Epidermal melanocyte (primary cell): ENCODE data around the gene PSPN.
A peak's percentile ranks its signal among the peaks of the same experiment; 100 is the strongest.
"Not testable (repeated sequence)": the region's sequence is repeated elsewhere in the genome, so short reads cannot be mapped to it uniquely, and the experiment has no call there.

Experiments used
- DNase-seq: peaks from one replicate; pipeline ENCODE4 v3.0.0; 2011; ENCODE audit warnings: low spot score; ENCODE audit not compliant: insufficient read length

PSPN gene

DNA sequence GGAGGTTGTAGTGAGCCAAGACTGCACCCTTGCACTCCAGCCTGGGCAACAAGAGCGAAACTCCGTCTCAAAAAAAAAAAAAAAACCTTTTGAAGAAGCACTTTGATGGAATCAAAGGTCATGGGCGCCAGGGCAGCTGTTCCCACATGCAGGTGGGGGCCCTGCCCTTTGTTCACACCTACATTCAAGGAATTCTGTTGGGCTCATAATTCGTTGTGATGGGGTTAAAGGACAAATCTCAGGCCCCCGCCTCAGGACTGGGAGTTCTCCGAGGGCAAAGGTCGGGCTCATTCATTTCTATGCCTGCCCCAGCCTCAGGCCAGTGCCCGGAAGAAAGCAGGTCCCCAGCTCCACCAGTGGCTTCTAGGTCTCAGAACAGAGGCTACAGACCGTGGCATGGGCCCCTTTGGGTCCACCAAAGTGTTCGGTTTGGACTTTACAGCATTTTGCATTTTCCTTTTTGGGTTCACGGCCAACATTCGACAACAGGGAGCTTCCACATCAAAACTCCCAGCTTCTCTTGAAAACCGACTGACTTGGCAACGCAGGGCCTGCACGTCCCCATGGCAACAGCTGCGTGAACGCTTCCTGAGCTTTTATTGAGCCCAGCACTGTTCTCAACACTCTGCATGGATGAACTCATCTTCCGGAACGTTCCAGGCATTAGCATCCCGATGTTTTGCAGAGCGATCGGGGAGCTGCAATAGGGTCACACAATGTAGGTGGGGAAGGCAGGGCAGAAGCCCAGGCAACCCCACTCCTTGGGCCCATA lies 27.3 kb upstream of the PSPN start:
- no peak for DNase-seq

DNA sequence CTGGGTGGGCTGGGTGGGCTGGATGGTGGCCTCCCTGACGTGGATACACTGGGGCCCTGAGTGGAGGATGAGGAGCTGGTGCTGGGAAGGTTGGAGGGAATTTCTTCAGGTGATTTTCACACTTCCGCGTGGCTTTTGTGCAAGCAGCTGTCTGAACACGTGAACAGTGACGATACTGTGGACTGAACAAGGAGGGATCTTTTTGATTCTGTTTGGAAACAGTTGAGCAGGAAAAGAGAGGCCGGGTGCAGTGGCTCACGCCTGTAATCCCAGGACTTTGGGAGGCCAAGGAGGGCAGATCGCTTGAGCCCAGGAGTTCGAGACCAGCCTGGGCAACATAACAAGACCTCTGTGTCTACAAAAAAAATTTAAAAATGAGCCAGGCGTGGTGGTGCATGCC lies 26.3 kb upstream of the PSPN start:
- DNase-seq, result no peak

DNA sequence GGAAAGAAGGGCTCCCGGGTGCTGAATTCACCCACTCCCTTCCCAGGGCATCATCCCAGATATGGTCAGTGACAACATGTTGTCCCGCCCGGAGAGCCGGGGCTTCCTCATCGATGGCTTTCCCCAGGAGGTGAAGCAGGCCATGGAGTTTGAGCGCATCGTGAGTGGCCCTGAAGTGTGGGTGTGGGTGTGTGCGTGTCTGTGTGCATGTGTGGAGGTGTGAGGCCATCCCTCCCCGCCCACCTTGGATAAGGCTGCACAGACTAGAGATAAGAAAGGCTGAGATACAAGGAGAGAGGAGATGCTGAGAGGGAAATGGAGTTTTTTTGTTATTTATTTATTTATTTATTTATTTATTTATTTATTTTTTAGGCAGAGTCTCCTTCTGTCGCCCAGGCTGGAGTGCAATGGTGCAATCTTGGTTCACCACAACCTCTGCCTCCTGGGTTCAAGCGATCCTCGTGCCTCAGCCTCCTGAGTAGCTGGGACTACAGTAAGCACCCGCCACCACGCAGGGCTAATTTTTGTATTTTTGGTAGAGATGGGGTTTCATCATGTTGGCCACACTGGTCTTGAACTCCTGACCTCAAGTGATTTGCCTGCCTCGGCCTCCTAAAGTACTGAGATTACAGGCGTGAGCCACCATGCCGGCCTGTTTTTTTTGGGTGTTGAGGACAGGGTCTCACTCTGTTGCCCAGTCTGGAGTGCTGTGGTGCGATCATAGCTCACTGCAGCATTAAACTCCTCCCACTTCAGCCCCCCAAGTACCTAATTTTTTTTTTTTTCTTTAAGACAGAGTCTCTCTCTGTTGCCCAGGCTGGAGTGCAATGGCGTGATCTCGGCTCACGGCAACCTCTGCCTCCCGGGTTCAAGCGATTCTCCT lies 24.6 kb upstream of the PSPN start:
- DNase-seq, result not testable (repeated sequence)

DNA sequence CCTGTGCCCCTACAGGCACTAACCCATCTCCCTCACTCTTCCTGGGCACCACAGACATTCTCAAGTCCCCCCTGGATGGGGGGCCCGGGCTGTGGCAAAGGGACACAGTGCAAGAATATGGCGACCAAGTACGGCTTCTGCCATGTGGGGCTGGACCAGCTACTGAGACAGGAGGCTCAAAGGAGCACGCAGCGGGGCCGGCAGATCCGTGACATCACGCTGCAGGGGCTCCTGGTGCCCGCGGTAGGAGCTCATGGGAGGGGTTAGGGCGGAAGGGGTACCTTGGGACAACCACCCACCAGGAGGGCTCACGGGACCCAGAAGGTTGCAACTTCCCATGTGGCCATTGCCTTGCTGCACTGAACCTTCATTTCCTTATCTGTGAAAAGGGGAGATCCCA lies 20.6 kb upstream of the PSPN start:
- no peak for DNase-seq

DNA sequence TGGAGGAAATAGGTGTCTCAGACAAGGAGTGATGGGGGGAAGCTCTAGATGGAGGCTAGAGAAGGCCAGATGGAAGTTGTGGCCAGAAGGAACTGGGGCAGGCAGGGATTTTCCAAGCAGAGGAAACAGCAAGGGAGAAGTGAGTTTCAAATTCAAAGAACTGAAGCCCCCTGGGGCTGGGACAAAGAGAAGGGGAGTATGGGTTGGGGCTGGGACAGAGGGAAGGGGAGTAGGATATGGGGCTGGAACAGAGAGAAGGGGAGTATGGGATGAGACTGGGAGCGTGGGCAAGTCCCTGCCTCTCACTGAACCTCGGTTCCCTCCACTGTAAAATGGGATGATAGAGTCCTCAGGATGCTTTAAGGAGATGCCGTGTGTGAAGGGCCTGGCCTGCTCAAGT lies 19.1 kb upstream of the PSPN start:
- no peak for DNase-seq

DNA sequence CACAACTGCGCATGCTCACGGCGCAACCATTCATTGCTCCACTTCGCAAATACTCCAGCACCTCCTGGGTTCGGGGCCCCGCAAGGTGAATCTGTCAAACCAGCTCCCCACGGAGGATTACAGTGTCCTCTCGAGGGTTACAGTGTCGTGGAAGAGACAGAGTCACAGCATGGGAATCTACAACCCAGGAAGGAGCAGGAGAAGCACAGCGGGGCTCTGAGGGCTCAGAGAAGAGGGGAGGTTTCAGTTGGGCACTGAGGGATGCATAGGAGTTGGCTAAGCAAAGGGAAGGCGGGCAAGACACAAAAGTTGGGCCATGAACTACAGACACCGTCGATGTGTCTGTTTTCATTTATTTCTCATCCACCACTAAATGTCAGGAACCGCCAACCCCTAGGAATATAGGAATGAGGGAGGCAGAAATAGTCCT lies 18.3 kb upstream of the PSPN start:
- no peak for DNase-seq

DNA sequence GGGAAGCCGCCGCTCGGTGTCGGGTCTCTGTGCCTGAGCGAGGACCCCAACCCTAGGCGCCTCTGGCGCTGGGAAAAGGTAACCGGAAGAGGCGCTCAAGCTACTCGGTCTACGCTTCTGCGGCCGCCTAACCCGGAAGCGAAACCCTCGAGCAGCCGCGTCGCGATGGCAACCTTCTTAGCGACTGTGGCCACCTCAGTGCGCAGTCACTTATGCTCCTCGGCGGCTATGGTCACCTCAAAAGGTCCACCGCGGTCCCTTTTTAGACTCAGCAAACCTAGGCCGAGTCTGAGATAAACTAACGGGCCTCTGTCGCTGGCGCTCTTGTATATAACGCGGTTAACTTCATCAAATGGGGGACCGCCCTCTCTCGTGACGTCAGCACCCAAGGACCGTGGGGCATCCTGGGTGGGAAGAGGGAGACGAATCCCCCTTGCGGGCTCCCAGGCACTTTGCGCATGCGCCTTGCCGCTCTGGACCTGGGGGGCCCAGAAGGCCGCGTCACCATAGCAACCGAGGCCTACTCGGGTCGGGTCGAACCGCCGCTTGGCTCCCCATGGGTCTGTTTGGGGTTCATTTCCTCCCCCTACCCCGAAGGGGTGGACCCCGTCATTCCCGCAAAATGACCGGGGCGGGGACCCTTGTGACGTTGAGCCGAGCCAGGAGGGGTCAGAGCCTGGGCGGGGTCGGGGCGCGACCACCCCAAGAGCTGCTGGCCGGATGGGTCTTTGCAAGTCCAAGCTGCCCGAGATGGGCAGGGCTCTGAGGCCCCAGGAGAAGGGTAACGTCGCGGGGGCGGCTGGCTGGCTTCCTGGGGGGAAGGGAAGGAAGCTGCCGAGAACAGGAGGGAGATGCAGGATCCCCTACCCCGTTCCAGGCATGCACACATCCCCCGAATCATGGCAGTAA lies 17.6 kb upstream of the PSPN start, which contains the start of gene GTF2F1:
Gene GTF2F1 (minus strand): TSS at position 91 of the 909 bp plus-strand sequence. CDS start 169 bp downstream, outside the sequence.
- DNase-seq, result peak; percentile 96

DNA sequence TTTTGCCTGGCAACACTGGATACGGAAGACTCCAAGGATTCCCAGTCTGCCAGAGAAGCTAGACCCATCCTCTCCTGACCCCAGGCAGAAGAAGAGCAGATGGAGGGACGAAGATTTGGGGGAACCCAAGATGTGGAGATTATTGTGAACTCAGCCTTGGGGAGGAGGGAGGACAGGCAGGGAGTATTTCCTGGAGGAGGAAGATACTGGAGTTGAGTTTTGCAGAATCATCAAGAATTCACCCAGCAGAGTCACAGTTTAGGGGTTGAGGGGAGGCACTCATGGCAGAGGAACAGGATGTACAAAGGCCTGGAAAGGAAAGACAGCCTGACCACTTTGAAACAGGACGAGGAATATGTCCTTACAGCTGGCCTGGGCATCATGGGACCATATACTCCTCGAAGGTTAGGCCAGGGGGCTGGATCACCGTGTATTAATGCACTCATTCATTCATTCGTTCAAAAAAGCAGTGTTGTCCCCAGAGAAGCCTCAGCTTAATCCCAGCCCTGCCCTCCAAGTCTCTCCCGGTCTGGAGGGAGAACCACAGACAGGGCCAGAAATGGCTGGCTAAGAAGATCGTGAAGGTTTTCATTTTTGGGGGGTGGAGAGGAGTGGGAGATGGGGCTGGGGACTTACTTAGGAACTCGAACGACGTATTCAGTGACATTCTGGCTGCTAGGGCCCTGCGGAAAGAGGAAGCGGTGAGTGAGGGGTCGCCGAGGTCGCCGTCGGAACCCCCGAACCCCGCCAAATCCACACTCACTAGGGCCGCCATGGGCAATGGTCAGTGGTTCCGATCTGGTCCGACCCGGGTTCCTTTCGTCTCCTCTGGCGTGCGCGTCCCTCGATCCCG lies 16.7 kb upstream of the PSPN start:
- DNase-seq, result no peak

DNA sequence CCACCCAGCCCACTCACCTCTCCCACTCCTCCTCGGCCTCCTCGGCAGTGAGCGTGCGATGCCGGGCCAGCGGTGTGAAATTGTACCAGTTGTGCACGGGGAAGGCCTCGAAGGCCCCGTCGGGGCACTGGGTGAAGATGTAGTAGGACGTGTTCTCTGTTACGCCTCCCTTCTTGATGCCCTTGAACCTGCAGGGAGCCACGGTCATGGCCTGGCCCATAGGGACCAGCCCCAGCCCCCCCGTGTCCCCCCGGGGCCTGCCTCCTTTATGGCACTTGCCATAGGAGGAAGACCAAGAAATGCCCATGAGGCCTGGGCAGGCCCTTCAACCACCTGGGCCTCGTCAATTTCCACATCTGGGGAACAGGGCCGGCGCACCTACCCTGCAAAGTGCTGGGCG lies 11.6 kb upstream of the PSPN start:
- no peak for DNase-seq

DNA sequence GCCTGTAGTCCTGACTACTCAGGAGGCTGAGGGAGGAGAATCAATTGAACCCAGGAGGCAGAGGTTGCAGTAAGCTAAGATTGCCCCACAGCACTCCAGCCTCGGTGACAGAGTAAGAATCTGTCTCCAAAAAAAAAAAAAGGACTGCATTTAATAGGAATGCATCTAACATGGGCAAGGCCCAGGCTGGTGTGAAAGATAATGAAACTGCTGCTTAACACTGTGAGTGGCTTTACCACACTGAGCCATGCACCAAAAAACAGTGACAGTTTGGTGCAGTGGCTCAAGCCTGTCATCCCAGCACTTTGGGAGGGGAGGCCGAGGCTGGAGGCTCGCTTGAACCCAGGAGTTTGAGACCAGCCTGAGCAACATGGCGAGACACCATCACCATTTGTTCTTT lies 8.6 kb upstream of the PSPN start:
- no peak for DNase-seq

DNA sequence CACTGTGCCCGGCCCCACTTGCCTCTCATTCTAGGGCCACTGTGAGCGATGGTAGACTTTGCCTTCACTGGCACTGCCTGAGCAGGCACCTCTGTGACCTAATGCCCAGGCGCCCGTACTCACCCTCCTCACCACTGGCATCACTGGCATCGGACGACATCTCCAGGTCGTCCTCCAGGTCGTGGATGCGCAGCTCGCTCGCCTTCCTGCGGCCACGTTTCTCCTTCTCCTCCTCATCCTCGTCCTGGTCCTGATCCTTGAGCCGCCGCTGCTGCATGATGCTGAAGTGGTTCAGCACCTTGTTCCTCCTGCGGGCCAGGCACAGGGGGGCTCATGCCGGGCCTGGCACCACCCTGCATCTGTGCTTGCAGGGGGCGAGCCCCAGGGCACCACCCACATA lies 7.5 kb upstream of the PSPN start:
- DNase-seq, result no peak

DNA sequence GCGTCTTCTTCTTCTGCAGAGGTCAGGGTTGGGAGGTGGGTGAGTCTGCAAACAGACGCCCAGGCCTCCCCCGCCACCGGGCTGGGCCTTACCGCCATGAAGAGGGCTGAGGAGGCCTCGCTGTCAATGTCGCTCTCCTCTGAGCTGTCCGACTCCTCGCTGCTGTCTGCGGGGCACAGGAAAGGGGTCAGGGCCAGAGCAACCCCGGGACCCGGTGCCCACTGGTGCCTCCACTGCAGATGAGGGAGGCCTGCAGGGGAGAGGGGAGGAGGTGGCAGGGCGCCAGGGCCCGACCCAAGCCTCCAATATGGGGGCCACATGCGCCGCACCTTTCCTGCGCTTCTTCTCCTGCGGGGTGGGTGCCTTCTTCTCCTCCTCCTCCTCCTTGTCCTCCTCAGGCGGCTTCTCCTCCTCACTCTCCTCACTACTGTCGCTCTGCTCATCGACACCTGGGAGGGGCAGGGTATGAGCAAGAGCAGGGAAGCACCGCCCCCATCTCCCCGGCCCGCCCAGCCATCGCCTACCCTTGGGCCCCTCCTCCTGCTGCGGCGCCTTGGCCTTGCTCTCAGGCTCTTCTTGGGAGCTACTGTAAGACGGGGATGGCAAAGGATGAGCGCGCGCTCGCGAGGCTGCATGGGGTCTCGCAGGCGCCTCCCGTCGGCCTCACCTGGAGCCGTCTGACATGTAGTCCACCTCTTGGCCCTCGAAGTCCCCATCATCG lies 5.5 kb upstream of the PSPN start:
- DNase-seq, result no peak

DNA sequence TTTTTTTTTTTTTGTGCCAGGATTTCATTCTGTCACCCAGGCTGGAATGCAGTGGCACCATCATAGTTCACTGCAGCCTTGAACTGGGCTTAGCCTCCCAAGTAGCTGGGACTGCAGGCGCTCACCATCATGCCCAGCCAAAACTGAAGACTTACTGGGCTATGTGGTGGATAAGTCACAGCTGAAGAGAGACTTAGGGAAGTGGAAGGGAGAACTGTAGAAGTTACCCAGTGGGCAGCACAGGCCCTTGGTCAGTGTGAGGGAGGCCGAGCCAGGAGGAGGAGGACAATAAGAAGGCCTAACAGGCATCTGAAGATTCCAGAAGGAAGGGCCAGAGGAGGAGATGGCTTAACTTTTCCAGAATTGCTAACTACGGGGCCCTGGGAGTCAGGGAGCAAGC lies 4.0 kb upstream of the PSPN start:
- DNase-seq, result no peak

DNA sequence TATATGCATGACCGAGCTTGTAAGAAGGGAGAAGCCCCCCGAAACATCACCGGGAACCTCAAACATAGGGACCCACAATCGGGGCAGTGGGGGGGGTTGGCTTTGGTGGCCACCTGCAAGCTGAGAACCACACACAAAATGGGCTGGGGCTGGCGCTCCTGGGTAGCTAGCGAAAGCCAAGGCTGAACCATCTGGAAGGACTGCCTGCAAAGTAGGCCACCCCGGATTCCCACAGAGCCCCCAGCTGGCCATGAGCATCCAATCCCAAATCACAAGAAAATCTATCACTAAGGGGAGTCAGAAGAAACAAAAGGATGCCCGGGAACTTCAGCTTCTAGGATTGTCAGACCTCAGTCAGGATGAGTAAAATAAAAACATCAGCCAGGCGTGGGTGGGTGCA lies 2.8 kb upstream of the PSPN start:
- no peak for DNase-seq

DNA sequence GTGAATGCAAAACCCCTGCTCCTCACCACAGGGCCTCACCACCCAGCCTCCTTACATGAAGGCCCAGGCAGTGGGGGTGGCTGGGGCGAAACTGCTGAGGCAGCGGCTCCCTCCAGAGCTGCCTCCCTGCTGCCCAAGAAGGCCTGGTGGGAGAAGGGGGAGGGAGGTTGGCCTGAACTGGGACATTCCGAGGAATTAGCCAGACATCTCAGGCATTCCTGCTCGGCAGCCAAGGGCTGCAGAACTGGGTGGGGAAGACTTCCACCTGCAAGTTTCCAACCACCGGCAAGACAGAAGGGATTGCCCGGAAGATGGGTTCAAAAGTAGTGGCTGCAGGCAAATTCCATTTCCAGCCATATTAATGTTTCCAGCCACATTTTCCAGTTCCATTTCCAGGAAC lies 2.3 kb upstream of the PSPN start:
- no peak for DNase-seq

DNA sequence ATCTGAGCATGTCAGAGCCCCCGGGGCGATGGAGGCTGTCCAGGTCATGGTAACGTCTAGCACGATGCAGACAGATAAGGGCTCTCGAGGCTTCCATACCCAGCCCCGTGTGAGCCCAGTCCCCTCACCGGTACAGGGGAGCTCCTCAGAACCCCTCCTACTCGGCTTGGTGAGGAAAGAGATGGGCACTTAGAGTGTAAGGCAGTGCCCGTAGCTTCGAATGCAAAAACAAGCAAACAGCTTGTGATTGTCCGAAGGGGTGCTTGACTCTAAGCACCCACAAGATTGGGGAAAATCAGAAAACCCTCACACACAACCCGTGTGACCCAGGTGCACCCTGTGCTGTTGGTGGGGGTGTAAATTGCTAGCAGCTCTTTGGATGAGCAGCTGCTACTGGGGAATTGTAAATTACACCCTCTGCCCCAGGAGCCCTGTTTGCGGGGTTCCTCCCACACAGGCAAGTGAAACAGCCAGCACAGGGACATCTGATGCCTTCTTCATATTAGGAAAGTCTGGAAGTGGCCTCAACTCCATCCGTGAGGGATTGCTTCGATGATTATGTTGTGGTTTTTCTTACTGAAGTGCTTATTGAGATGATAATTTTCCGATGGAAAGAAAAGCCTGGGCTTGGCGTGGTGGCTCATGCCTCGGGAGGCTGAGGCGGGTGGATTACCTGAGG lies 918 bp upstream of the PSPN start:
- DNase-seq, result no peak

DNA sequence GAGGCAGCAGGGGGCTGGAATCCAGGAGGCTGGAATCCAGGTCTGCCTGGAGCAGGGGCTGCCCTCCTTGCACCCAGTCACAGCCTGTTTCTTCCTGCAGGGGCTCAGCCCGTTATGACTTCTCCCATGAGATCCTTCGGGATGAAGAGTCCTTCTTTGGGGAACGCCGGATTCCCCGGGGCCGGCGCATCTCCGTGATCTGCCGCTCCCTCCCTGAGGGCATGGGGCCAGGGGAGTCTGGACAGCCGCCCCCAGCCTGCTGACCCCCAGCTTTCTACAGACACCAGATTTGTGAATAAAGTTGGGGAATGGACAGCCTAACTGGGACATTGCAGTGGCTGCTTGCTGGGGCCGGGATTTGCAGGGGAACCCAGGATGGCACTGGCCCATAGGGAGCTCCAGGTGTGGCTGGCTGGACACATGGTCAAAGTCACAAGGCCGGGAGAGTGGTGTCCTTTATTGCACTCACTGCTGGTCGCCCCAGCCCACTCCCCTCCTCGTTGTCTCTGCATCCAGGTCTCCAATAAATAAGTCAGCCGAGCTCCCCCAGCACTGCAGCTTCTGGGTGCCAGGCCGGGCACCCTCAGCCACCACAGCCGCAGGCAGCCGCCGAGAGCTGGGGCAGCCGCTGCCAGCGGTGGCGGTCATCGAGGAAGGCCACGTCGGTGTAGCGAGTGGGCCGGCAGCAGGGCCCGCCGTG lies 872 bp downstream of the PSPN start:
- DNase-seq, result no peak

DNA sequence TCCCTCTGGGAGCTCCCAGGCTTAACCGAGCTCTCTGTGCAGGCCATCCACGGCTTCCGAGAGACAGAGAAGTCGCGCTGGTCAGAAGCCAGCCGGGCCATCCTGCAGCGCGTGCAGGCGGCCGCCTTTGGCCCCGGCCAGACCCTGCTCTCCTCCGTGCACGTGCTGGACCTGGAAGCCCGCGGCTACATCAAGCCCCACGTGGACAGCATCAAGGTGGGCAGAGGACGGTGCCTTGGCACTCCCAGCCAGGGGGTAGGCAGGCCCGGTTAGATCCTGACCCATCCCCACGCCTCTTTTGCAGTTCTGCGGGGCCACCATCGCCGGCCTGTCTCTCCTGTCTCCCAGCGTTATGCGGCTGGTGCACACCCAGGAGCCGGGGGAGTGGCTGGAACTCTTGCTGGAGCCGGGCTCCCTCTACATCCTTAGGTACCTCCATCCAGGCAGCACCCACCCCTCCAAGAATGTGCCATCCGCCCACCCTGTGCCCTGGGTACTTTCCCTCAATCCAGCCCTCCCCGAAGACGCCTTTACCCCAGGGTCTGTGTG lies 1.5 kb downstream of the PSPN start:
- DNase-seq, result no peak

DNA sequence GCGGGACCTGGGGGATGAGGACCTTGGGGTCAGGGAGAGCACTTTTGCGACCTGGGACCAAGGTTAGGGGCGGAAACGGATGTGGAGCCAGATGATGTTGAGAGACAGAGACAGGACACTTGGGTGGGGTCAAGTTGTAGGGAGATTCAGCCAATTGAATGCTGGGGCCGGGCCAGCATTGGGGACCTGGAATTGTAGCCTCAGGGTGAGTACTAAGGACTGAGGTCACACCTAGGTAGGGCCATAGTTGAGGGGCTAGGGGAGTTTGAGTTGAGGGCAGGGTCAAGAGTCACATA lies 2.0 kb downstream of the PSPN start:
- no peak for DNase-seq
